Stimulated activated CD4-positive, alpha-beta T cell treated with anti-CD3 and anti-CD28 coated beads, Interleukin-2, amount 100 ng/mL, for 48 hours (primary cell): Measurements from ENCODE around the gene ABL2.
"Not testable (repeated sequence)": the region's sequence is repeated elsewhere in the genome, so short reads cannot be mapped to it uniquely, and the experiment has no call there.

Experiments
- DNase-seq, 2 donors: peaks; one replicate each; pipeline ENCODE4 v3.0.0-alpha.2; 2020

The ABL2 gene

DNA sequence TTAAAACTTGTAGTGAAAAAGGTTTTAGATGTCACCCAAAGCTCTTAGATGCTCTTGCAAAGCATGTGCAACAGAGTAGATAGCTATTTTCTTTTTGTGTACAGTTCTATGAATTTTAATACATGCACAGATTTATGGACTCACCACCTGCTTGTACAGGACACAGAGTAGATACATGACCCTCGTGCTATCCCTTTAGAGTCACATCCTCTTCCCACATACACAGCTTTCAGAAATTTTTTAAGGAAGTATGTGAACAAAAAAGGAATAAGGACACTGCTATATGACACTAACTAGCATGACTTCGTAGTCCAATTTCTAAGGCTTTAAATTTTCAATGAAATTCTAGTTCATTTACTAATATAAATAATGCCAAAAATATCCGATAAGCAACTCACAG lies 60.9 kb downstream of the ABL2 start:
- DNase-seq, result no peak

DNA sequence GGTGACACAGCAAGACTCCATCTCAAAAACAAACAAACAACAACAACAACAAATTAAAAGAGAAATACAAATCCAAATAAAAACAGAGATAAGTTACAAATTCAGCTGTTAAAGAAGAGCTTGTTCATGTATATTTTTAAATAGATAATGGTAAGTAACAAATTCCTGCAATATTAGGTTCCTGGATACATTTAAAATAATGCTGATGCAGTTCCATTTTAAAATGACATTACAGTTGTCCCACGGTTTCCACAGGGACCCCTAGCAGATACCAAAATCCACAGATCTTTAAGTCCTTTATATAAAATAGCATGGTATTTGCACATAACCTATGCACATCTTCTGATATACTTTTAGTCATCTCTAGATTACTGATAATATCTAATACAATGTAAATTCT lies 61.5 kb downstream of the ABL2 start:
- no peak for DNase-seq

DNA sequence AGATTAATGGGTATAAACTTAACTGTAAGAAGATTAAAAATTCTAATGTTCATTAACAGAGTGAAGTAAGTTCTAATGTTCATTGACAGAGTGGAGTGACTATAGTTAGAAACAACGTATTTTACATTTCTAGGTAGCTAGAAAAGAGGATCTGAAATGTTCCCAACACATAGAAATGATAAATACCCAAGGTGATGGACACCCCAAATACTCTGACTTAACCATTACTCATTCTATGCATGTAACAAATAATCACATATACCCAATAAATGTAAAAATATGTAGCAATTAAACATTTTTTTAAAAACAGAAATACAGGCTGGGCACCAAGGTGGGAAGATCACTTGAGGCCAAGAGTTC lies 62.1 kb downstream of the ABL2 start:
- no peak for DNase-seq

DNA sequence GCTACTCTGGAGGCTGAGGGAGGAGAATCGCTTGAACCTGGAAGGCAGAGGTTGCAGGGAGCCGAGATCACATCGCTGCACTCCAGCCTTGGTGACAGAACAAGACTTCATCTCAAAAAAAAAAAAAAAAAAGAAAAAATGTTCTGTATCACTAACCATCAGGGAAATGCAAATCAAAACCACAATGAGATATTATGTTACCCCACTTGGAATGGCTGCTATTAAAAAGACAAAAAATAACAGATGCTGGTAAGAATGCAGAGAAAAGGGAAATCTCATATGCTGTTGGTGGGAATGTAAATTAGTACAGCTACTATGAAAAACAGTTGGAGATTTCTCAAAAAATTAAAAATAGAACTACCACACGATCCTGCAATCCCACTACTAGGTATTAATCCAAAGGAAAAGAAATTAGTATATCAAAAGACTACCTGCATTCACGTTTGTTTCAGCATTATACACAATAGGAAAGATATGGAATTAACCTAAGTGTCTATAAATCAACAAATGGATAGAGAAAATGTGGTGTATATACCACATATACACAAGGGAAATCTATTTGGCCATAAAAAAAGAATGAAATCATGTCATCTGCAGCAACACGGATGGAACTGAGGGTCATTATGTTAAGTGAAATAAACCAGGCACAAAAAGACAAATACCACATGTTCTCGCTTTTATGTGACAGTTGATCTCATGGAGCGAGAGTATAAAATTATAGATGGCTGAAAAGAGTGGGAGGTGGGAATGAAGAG lies 62.6 kb downstream of the ABL2 start:
- DNase-seq, result no peak

DNA sequence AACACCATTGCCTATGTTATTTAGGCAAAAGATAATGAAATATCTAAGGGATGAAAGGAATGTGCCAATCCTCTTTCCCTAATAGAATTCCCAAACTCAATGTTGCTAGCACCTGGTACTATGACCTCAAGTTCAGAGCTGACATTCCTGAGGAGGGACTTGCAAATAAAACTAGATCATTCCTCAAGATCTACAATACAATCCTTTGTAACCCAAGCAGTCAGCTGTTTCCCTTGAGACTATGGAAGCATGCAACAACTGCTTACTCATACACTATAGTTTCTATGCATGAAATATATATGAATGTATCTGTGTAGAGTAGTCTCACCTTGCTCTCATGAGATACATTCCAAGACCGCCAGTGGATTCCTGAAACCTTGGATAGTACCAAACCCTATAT lies 65.0 kb downstream of the ABL2 start:
- no peak for DNase-seq

DNA sequence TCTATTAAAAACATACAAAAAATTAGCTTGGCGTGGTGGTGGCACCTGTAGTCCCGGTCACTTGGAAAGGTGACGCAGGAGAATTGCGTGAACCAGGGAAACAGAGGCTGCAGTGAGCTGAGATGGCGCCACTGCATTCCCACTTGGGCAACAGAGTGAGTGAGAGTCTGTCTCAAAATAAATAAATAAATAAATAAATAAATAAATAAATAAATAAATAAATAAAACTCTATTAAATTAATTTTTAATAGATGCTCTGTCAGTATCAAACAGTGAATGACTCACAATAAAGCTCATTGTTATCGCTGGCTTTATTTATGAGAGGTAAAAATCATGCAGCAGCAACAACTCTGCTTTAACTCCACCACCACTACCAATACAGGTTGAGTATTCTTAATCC lies 72.8 kb downstream of the ABL2 start:
- DNase-seq, result no peak

DNA sequence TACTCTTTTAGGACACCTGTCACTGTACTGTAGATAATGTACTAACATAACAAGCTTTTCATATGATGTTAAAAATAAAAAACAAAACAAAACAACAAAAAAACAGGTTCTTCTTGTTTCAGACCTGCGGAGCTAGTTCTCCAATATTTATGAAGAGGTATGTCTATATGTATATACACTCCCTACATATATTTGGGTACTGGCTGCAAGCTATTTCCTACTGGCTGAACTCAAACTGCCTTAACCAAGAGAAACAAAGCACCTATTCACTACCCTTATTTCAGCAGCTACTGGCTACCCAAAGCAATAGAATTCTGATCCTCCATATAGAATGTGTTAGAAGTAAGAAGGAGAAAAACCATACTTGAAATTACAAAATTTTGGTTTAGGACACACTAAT lies 73.5 kb downstream of the ABL2 start:
- no peak for DNase-seq

DNA sequence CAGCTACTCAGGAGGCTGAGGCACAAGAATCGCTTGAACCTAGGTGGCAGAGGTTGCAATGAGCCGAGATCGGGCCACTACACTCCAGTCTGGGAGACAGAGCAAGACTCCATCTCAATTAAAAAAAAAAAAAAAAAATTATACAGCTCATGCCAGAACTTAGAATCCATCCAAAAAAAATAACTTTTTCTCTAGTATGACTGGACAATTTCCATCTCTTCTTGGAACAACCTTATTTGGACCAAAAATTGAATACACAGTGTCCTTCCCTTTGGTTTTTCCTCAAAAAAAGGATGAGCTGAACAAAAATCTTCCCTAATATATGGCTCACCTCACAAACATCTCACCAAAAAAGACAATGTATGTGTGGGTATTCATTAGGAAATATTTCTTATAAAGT lies 73.9 kb downstream of the ABL2 start:
- no peak for DNase-seq

DNA sequence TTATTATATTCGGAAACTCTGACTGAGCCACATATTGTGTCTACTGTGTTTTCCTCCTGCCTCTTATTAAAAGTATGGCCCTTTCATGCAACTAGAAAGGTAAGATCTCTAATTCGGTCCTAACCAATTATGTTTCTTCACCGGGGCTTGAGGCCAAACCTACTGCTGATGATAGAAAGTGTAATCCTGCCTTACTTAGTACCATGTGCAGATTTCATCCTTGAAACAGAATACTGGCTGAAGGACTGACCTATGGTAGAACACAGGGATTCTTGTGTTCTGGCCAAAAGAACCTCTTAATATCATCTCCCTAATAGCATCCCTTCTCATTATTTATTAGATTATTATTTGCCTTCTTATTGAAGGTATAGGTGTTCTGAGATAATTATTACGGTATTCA lies 75.0 kb downstream of the ABL2 start:
- no peak for DNase-seq

DNA sequence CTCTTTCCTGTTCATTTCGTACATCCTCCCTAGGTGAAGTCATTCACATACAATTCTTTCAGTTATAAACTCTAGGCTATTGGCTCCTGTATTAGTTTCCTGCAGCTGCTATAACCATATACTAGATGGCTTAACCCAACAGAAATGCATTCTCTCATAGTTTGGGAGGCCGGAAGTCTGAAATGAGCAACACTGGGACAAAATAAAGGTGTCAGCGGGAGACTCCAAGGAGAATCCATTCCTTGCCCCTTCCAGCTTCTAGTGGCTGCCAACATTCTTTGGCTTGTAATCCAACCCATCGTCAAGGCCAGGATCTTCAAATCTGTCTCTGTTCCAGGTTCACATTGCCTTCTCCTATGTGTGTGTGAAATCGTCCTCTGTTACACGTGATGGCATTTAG lies 76.3 kb downstream of the ABL2 start:
- DNase-seq, result no peak

DNA sequence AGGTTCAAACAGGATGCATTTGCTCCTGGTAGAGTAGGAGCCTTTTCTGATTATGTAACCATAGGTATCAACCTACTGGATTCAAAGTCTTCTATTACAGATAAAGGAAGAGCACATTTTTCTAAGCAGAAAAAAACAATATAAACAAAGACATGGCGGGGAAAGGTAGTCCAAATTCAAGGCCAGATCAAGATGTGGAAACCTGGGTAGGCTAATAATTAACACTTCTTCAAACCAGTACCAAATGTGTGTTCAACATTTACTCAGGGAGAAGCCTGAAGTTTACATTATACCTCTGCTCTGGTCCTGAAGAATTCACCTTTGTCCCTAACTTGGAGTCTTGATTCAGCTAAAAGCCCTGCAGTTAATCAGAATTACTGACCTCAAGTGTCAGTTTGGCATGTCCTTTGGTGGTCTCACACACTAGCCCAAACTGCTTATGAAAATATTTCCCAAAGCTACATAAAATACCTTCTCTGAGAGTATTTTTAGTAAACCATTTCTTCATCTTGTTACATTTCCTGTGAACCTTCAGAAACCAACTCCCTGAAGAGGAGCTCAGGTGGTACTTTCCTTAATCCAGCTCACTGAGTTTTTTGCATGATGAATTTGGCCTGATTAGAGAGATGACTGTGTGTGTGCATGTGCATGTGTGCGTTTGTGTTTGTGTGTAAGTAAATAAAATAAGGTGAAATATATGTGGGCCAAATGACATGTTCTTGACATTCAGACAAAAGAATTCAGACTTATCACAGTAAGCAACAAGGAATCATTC lies 77.4 kb downstream of the ABL2 start:
- DNase-seq, result no peak

DNA sequence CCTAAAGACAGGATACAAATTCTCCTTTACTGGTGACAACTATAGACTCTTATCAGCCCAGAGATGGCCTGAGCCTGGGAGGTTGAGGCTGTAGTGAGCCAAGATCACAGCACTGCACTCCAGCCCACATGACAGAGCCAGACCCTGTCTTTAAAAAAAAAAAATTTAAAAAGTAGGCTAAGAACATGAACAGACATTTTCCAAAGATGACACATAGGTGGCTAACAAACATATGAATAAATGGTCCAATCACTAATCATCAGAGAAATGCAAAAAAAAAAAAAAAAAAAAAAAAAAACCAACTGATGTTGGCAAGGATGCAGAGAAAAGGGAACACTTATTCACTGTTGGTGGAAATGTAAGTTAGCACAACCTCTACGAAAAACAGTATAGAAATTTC lies 82.6 kb downstream of the ABL2 start:
- no peak for DNase-seq

DNA sequence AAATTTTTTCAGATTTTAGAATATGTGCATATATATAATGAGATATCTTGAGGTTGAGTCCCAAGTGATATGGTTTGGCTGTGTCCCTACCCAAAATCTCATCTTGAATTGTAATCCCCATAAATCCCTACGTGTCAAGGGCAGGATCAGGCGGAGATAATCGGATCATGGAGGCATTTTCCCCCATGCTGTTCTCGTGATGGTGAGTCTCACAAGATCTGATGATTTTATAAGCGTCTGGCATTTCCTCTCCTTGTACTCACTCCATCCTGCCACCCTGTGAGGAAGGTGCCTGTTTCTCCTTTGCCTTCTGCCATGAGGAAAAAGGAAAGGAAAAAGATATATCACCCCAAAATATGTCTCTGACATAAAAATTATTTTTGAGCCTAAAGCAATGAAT lies 83.0 kb downstream of the ABL2 start:
- no peak for DNase-seq

DNA sequence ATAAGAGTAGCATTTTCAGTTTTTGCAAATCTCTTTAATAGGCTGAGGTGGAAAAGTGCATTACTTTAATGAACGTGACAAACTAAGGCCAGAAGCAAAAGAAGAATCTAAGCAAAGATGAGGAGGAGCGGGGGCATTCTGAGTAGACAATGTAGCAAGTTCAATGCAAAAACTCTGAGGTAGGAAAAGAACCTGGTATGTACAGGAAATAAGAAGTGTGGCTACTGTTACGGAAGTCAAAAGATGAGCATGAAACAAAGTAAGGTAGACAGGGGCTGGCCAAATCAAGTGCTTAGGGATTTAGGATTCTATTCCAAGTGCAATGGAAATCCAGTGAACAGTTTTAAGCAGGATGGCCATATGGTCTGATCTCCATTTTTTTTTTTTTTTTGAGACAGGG lies 84.0 kb downstream of the ABL2 start:
- DNase-seq, result no peak

DNA sequence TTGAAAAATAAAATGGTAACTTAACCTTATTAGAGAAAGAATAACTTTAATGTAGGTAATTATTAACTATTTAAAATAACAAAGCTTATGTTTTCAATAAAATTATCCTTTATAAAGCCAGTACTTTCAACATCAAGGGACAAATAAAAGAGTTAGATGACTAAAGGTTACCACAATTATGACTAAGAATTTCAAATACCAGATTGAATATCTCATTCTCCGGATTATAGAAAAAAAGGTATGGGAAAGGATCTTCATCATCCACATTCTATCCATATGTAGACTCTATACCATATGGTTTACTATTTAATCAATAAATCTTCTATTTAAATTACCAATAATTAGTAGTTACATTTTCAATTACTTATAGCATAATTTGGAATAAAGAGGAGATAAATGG lies 84.9 kb downstream of the ABL2 start:
- DNase-seq, result no peak

DNA sequence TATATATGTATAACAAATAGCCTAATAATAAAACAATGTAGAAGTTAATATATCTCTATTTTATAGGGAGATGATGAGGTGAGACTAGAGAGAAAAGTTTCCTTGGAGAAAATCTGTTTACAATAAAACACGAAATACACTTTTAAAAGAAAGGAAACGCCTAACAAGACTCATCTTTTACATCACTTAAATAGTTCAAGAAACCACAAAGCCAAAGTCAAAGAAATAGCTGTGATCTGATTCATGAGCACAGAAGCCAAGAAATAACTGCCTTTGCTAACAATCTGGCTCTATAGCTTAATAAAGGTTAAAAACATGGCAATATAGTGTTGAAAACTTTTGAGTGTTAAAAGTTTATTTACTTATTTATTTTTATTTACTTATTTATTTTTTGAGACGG lies 86.2 kb downstream of the ABL2 start:
- no peak for DNase-seq

DNA sequence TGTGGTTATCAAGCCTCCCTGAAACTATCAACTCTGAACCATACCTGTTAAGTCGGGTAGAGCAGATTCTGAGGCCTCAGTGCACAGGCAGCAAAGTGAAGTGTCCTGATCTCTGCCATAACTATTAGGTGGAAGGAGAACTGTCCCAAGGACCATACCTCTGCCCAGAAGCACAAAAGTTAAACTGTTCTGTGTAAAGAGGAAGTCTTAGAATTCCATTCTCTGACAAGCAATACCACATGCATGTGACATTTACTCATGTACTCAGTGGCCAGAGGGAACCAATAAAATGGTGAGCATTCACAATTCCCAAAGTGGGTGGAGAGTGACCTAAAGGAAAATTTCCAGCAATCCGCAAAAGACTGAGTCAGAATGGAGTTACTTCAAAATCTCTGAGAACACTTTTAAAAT lies 86.6 kb downstream of the ABL2 start:
- DNase-seq, result no peak

DNA sequence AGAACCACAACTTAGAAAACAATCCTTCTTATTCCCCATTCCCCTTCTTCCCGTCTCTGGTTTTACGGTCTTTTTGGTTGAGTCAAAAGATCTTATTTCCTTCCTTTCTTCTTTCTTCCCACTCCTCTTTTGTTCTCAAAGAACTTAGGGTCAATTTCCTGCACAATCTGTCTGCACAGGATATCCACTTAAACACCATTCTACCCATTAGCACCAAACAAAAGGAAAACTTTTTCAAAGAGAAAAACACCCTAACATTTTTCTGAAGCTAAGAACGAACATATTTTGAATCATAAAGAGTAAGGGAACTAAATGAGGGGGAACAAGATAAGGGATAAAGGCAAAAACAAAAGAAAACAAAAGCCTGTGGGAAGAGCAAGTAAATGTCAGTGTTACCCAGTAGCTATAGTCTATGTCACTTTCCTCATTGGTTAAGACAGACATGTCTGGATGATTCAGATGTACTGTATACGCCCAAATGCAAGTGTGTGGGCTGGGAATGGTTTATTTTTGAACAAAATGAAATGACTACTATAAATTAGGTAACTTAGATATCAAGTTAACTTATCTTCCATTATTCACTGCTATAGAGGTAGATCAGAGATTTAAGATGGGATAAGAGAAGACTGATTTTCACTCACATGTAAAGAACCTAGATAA lies 87.8 kb downstream of the ABL2 start:
- no peak for DNase-seq

DNA sequence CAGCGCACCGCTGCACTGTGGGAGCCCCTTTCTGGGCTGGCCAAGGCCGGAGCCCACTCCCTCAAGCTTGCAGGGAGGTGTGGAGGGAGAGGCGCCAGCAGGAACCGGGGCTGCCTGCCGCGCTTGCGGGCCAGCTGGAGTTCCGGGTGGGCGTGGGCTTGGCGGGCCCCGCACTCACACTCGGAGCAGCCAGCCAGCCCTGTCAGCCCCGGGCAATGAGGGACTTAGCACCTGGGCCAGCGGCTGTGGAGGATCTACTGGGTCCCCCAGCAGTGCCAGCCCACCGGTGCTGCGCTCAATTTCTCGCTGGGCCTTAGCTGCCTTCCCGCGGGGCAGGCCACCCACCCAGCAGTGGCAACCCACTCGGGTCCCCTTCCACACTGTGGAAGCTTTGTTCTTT lies 90.7 kb downstream of the ABL2 start:
- not testable (repeated sequence) for DNase-seq

DNA sequence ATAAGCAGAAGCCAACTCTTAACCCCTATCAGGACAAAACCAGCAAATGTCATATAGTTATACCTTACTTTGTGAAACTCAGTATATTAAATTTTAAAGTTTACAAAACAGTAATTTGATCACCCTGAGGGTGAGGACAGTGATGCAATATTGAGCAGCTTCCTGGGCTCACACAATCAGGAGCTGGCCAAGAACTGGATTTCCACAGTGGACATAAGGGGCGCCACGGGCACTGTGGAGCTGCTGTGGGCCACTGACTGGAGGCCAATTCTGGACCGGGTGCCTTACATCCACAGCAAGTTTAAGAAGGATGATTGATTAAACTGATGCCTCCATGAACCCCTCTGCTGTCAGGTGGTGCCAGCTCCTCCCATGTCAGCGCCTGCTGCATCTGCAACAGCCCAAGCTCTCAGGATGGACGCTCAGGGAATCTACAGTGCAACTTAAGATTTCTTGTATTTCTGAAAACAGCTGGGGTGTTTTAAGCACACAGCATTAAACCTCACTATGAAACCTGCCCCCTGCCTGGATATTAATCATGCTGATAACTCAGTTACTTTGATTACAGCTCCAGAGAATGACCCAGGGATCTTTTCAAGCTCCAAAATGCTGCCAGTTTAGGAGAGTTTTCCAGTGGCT lies 91.7 kb downstream of the ABL2 start:
- no peak for DNase-seq

DNA sequence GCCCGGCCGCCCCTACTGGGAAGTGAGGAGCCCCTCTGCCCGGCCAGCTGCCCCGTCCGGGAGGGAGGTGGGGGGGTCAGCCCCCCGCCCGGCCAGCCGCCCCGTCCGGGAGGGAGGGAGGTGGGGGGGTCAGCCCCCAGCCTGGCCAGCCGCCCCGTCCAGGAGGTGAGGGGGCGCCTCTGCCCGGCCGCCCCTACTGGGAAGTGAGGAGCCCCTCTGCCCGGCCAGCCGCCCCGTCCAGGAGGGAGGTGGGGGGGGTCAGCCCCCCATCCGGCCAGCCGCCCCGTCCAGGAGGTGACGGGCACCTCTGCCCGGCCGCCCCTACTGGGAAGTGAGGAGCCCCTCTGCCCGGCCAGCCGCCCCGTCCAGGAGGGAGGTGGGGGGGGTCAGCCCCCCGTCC lies 93.8 kb downstream of the ABL2 start:
- not testable (repeated sequence) for DNase-seq

DNA sequence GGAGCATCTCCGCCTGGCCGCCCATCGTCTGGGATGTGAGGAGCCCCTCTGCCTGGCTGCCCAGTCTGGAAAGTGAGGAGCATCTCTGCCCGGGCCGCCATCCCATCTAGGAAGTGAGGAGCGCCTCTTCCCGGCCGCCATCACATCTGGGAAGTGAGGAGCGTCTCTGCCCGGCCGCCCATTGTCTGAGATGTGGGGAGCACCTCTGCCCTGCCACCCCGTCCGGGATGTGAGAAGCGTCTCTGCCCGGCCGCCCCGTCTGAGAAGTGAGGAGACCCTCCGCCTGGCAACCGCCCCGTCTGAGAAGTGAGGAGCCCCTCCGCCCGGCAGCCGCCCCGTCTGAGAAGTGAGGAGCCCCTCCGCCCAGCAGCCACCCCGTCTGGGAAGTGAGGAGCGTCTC lies 94.3 kb downstream of the ABL2 start:
- not testable (repeated sequence) for DNase-seq

DNA sequence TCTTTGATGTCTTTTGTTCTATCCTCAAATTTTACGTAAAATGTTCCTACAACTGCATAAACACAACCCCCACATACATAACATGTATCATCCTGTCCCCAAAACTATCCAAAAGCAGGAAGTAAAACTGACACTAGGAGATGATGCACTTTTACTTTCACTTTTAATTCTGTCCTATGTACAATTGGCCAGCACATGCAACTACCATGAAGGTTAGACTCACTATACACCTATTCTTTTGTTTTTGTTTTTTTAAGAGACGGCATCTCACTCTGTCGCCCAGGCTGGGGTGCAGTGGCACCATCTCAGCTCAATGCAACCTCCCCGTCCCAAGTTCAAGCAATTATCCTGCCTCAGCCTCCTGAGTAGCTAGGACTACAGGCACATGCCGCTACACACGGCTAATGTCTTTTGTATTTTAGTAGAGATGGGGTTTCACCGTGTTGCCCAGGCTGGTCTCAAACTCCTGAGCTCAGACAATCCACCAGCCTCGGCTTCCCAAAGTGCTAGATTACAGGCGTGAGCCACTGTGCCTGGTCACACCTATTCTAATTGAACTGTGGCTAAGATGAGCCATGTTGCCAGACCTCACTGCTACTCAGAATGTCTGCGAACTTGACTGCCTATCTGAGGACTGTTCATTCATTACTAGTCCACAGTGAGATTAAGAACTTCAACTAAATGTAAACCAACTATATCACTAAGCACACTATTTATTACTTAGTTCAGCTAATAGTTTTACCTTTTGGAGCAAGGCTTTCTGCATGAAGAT lies 99.6 kb downstream of the ABL2 start:
- DNase-seq, result no peak
